ENCODE measurements around the gene SORL1. TPM values are rescaled to one million over a fixed set of nuclear protein-coding genes. Genes with fewer than 3 reads are reported as not detected.
A peak's percentile ranks its signal among the peaks of the same experiment; 100 is the strongest.

SORL1 gene
- total RNA-seq, 1 donor from 2014 or later, result 7.1 TPM

DNA sequence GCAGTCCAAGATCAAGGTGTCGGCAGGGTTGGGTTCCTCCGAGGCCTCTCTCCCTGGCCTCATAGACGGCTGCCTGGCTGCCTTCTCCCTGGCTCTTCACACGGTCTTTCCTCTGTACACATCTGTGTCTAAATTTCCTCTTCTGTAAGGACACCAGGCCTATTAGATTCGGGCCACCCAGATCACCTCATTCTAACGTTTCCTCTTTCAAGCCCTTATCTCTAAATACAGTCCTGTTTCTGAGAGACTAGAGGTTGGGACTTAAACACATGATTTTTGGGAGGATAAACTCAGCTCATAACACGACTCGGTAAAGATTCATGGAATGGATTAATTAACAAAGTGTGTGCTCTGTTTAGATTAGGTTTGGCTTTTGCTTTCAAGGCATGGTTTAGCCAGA lies 136.6 kb downstream of the SORL1 start:
- intact Hi-C loops (cut with micrococcal nuclease), result no loop called here
- no peak overlapping the region for H3K4me3 ChIP-seq
- H3K4me1 ChIP-seq, result no peaks in the 10 kb centered on the region
- TF ChIP-seq, protein P1, sequence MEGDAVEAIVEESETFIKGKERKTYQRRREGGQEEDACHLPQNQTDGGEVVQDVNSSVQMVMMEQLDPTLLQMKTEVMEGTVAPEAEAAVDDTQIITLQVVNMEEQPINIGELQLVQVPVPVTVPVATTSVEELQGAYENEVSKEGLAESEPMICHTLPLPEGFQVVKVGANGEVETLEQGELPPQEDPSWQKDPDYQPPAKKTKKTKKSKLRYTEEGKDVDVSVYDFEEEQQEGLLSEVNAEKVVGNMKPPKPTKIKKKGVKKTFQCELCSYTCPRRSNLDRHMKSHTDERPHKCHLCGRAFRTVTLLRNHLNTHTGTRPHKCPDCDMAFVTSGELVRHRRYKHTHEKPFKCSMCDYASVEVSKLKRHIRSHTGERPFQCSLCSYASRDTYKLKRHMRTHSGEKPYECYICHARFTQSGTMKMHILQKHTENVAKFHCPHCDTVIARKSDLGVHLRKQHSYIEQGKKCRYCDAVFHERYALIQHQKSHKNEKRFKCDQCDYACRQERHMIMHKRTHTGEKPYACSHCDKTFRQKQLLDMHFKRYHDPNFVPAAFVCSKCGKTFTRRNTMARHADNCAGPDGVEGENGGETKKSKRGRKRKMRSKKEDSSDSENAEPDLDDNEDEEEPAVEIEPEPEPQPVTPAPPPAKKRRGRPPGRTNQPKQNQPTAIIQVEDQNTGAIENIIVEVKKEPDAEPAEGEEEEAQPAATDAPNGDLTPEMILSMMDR (IDR thresholded peaks at IDR 0.05; ENCODE audit: borderline replicate concordance), result no peak
- no peak overlapping the region for H3K27ac ChIP-seq (replicated peaks)
- no peaks in the 10 kb centered on the region for H3K36me3 ChIP-seq
- H3K9me3 ChIP-seq (replicated peaks), result no peaks in the 10 kb centered on the region
- H3K27me3 ChIP-seq (ENCODE audit: low read depth), result no peaks in the 10 kb centered on the region
- DNase-seq, result no peak

DNA sequence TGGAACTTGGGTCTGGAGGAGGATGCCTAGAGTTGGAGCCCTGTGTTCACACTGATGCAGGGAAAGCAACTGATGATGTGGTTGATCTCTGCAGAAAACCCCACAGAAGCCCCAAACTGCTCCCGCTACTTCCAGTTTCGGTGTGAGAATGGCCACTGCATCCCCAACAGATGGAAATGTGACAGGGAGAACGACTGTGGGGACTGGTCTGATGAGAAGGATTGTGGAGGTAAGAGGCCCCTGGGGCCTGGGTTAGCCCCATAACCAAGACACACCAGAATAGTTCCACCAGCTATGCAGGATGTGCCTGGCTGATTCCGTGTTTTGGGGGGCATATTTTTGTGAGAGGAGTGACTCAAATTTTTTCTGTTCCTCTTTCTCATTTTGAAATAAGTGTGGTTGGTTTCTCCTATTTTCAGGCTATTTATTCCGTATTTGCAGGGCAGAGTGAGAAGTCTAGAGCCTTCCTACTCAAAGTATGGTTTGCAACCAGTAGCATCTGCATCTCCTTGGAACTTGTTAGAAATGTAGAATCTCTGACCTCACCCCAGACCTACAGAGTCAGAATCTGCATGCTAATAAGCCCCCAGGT lies 137.9 kb downstream of the SORL1 start:
- Histone ChIP-seq H3K4me1 (no peaks in the 10 kb centered on the region), H3K27ac (replicated peaks) (no peak overlapping the region), H3K27me3 (ENCODE audit: low read depth) (no peaks in the 10 kb centered on the region), H3K9me3 (replicated peaks) (no peaks in the 10 kb centered on the region), H3K4me3 (no peak overlapping the region), H3K36me3 (no peaks in the 10 kb centered on the region)
- TF ChIP-seq, protein P1 (IDR thresholded peaks at IDR 0.05; ENCODE audit: borderline replicate concordance), result no peak
- intact Hi-C loops (cut with micrococcal nuclease), result loop anchor here (5.0 kb wide), 1 partner anchor 268 kb away; no protein-coding TSS in a partner anchor
- no peak for DNase-seq

DNA sequence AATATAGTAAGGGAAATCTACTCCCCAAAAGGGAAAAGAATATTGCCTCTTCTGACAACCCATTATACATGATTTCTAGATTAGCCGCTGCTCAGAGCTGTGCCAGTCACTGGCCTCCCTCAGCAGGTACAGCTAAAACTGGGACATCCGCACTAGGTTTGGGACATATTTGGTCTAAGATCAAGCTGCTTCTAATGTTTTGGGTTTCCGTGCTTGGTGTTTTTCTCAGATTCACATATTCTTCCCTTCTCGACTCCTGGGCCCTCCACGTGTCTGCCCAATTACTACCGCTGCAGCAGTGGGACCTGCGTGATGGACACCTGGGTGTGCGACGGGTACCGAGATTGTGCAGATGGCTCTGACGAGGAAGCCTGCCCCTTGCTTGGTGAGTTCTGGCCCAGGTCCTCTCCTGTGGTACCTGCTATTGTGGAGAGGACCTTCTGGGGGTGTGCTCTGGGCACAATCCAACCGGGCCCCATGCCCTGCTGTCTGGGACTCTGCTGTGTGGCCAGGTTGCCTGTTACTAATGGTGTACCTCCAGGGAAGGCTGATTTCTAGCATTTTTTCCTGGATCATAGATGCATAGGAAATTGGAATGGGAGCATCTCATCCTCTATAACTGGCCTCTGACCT lies 138.8 kb downstream of the SORL1 start:
- Histone ChIP-seq H3K27ac (replicated peaks) (no peak overlapping the region), H3K4me3 (no peak overlapping the region), H3K4me1 (no peaks in the 10 kb centered on the region), H3K9me3 (replicated peaks) (no peaks in the 10 kb centered on the region), H3K36me3 (no peaks in the 10 kb centered on the region), H3K27me3 (ENCODE audit: low read depth) (no peaks in the 10 kb centered on the region)
- DNase-seq, result no peak
- intact Hi-C loops (cut with micrococcal nuclease), result loop anchor here (5.0 kb wide), 1 partner anchor 269 kb away; no protein-coding TSS in a partner anchor
- TF ChIP-seq, protein P1 (IDR thresholded peaks at IDR 0.05; ENCODE audit: borderline replicate concordance), result no peak

DNA sequence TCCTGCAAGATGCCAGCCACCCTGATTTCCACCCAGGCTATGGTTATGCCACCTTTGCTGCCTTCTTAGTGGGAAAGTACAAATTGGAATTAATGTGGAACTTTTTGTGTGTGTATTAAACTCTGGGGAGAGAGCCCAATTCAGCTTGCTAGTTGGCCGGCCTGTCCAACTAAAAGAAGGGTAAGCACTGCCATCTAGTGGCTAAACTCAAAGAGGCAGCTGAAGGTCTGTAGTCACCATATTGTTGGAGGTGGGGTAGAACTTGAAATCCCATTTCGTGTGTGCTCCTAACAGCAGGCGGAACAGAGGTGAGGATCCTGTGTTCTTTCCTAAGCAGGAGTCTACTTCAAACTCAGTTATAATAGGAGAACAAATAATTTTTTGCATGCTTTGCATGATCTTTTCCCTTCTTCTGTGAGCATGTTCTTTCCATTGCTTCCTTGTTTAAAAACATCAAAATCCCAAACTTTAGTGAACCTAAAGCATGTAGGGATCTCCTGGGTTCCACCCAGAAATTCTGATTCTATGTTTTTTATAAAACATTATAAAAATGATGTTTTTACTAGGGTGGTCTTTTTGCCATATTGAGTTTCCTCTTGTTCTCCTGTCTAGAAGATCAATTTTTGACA lies 139.4 kb downstream of the SORL1 start:
- Histone ChIP-seq H3K4me1 (no peaks in the 10 kb centered on the region), H3K9me3 (replicated peaks) (no peaks in the 10 kb centered on the region), H3K36me3 (no peaks in the 10 kb centered on the region), H3K27me3 (ENCODE audit: low read depth) (no peaks in the 10 kb centered on the region), H3K27ac (replicated peaks) (no peak overlapping the region), H3K4me3 (no peak overlapping the region)
- no peak for DNase-seq
- intact Hi-C loops (cut with micrococcal nuclease), result loop anchor here (5.0 kb wide), 1 partner anchor 269 kb away; no protein-coding TSS in a partner anchor
- TF ChIP-seq, protein P1 (IDR thresholded peaks at IDR 0.05; ENCODE audit: borderline replicate concordance), result peak; percentile 91

DNA sequence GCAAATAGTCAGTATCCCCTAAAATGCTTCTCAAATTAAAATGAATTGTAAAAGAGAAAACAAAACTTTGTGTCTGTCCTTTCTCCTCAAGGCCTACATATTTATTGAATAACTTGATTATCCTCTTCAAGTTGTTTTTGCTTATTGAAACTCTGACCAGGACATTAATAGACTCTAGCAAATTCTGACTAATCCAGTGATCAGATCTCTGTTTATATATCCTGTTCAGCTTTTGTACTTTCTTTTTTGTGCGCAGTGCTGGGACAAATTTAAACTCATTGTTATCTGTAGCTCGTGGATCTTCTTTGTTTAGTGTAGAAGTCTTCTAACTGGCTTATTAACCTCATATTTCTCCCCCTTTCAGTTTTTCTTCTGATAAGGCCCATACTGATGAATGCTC lies 140.6 kb downstream of the SORL1 start:
- Histone ChIP-seq H3K27ac (replicated peaks) (no peak overlapping the region), H3K4me3 (no peak overlapping the region), H3K27me3 (ENCODE audit: low read depth) (peaks cover 1% of the 10 kb centered on the region), H3K4me1 (no peaks in the 10 kb centered on the region), H3K9me3 (replicated peaks) (no peaks in the 10 kb centered on the region), H3K36me3 (no peaks in the 10 kb centered on the region)
- TF ChIP-seq, protein P1 (IDR thresholded peaks at IDR 0.05; ENCODE audit: borderline replicate concordance), result no peak
- intact Hi-C loops (cut with micrococcal nuclease), result loop anchor here (5.0 kb wide), 1 partner anchor 270 kb away; no protein-coding TSS in a partner anchor
- no peak for DNase-seq
